GM12874 (cell line): Measurements from ENCODE around the gene CLCN4.

ENCODE experiments used
- CTCF ChIP-seq: IDR thresholded peaks from 2 replicates; pipeline ENCODE4 v1.5.1; 2011; ENCODE audit warnings: low read depth, mild to moderate bottlenecking, control low read depth, low read length, moderate library complexity; ENCODE audit not compliant: insufficient read depth

CLCN4 gene

DNA sequence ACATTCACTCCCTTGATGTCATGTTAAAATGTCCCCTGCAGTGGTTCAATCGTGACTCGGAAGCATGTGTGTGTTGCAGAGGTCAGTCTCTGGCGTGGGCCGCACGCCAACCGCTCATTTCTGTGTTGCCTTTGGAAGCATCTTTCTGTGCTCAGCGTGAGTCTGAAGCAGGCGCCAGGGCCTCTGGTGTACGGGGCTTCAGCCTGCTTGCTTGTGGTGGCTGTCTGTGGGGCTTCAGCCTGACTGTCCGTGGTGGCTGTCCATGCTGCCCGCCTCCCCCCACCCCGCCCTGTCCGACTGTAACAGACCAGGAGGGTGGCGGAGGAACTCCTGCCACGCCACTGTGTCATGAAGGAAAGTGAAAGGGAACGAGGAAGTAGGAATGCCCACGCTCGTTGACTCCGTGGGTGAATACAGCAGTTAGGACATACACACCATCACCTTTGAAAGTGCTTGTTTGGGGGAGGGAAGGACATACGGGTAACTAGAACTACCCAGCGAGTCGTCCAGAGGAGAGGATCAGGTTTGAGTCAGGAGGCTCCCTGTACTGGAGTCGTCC is 14.7 kb upstream of the CLCN4 start:
- TF ChIP-seq CTCF, result no peak

DNA sequence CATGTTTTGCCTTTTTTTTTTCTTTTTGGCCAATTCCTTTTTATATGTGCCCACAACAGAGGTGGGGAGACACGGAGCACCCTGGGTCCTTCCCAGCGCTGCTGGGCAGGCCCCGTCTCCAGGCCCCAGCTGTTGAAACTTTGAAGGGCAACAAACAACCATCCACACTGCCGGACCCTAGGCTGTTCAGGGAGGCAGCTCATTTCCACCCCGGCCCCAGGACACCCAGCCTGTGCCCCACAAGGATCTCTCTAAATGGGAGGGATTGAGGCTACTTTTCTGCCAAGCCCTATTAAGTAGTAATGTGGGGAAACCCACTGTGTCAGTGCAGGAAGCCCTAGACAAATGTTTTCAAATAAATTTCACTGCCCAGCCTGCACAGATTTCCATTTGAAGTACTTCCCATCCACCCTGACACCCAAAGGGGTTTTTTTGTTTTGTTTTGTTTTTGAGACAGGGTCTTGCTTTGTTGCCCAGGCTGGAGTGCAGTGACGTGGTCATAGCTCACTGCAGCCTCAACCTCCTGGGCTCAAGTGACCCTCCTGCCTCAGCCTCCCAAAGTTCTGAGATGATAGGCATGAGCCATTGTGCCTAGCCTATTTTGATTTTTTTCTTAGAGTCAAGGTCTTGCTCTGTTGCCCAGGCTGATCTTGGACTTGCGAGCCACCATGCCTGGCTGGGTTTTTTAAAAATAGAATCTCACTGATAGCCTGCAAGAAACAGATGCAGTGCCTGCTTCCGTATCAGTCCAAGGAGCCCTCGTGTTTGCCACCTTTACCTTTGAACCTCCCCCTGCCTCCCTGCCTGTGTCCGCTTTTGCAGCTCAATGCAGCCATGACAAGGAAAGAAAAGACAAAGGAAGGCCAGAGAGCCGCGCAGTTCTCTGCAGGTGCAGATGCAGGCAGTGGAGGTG is 13.4 kb upstream of the CLCN4 start:
- TF ChIP-seq CTCF, result no peak

GRCh38 chrX:10146346-10146745 is 10.4 kb upstream of the CLCN4 start:
- TF ChIP-seq CTCF, result no peak

DNA sequence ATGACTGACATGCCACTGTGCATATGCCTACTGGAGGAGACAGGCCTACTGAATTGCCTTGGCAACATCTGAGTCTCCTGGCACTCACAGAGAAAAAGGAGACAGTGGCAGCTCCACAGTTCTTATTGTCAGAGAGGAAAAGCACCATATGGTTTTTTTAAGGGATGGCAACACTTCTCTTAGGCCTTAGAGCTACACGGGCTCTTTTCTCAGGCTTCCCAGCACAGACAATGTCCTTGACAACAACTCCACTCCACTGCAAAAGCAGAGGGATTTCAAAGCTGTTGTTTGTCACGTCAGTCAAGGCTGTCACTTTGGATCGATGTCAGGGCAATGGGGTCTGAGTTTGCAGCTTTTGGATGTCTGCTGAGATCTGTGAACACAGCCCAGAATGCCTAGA is 4.7 kb upstream of the CLCN4 start:
- TF ChIP-seq CTCF, result no peak

GRCh38 chrX:10155137-10155536 is 1.6 kb upstream of the CLCN4 start:
- TF ChIP-seq CTCF, result no peak

- TF ChIP-seq CTCF, result no peak
These were observed 212 bp downstream of the CLCN4 start for GRCh38 chrX:10157032-10157341.

DNA sequence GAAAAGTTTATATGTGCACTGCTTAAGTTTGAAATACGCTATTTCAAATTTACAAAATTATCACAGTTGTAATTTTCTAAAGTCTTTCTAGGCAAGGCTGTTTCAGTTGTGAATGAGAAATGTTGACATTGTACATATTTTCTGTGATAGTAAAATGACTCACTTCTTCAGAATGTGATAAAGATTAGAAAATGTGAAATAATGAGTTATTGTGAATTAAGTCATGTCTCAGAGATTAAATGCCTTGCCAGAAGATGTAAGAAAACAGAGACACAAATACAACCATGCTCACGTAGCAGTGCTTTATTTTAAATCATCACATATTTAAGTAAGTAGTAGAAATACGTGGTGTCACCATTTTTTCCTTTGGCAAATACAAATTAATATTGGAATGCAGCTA is 768 bp downstream of the CLCN4 start:
- no peak for TF ChIP-seq CTCF
